ENCODE measurements around the gene CXXC1. TPM values are rescaled to one million over a fixed set of nuclear protein-coding genes. Genes with fewer than 3 reads are reported as not detected.
A peak's percentile ranks its signal among the peaks of the same experiment; 100 is the strongest.

Gene CXXC1
- total and polyA plus RNA-seq, 2 of the 13 experiments (the other 11 are each of a cell fraction or from before 2014, with no cell fraction given) = 32.9 to 39.0 TPM

GRCh38 chr18:50287441-50288347 is at the start of gene CXXC1 (continued):
- TF ChIP-seq KIAA2018 (CRISPR knock-in tag; IDR thresholded peaks at IDR 0.05; ENCODE audit: borderline replicate concordance) (no peak), ZNF75D (CRISPR knock-in tag; IDR thresholded peaks at IDR 0.05; ENCODE audit: borderline replicate concordance) (no peak), TBX3 (IDR thresholded peaks at IDR 0.05; ENCODE audit: borderline replicate concordance) (peak; percentile 61), RNF219 (CRISPR knock-in tag; IDR thresholded peaks at IDR 0.05) (no peak), PHF5A (CRISPR knock-in tag; IDR thresholded peaks at IDR 0.05; ENCODE audit: low read depth, unreplicated experiment) (peak; percentile 89), SP1 (IDR thresholded peaks at IDR 0.05) (no peak), SP1 (CRISPR knock-in tag; IDR thresholded peaks at IDR 0.05) (peak; percentile 56), TARDBP (CRISPR knock-in tag; IDR thresholded peaks at IDR 0.05) (peak; percentile 58), HMGXB4 (CRISPR knock-in tag; IDR thresholded peaks at IDR 0.05; ENCODE audit: borderline replicate concordance in 1 of 2, low read depth in 1 of 2) (peak; percentile 72 to 90; a peak in 3 of 4 replicates), ZNF589 (CRISPR knock-in tag; conservative IDR thresholded peaks at IDR 0.05) (no peak), NFIB (CRISPR knock-in tag; IDR thresholded peaks at IDR 0.05; ENCODE audit: borderline replicate concordance) (no peak), ZNF446 (CRISPR knock-in tag; IDR thresholded peaks at IDR 0.05) (no peak), MLLT10 (CRISPR knock-in tag; IDR thresholded peaks at IDR 0.05) (no peak), ZNF292 (CRISPR knock-in tag; IDR thresholded peaks at IDR 0.05; ENCODE audit: borderline replicate concordance, low read depth) (no peak), PBX2 (CRISPR knock-in tag; IDR thresholded peaks at IDR 0.05) (no peak)
